Right lobe of liver (tissue), 6 donors: ENCODE results near the gene TLR9. TPM values are rescaled to one million over a fixed set of nuclear protein-coding genes. Genes with fewer than 3 reads are reported as not detected.

Experiments used
- ATAC-seq, 4 donors: fragments of 200-7000 bp; cut with Tn5 transposase; one replicate each; pipeline ENCODE4 v1.9.1; 2020; ENCODE audit warnings: mild to moderate bottlenecking in 4 of 4, moderate library complexity in 4 of 4
- DNase-seq, 3 donors: peaks; one replicate each; pipeline ENCODE4 v3.0.0-alpha.2; 2020
- H3K27ac ChIP-seq, 3 donors: fragments of 200-600 bp; one replicate each; pipeline ENCODE4 v1.8.0; 2022
- H3K27me3 ChIP-seq, 2 donors: fragments of 200-600 bp; one replicate each; pipeline ENCODE4 v1.8.0; 2022
- H3K36me3 ChIP-seq, 4 donors: fragments of 200-600 bp; sonication (generic) in 1 of 4; one replicate each; pipeline versions ENCODE4 v1.5.1 to v1.8.0; 2017 to 2022; ENCODE audit warnings: control low read depth in 1 of 4
- H3K4me1 ChIP-seq, 4 donors: fragments of 200-600 bp; sonication (generic) in 1 of 4; one replicate each; pipeline versions ENCODE4 v1.5.1 to v1.8.0; 2017 to 2022; ENCODE audit warnings: control low read depth in 1 of 4
- H3K4me3 ChIP-seq, 3 donors: fragments of 200-600 bp; one replicate each; pipeline ENCODE4 v1.8.0; 2022
- H3K9me3 ChIP-seq, 4 donors: fragments of 200-600 bp; sonication (generic) in 1 of 4; one replicate each; pipeline versions ENCODE4 v1.5.1 to v1.8.0; 2017 to 2022; ENCODE audit warnings: control low read depth in 1 of 4
- POLR2A ChIP-seq: fragments of 450-650 bp; IDR thresholded peaks from one replicate; pipeline ENCODE4 v1.6.1; 2017; ENCODE audit warnings: antibody characterized with exemption, mild to moderate bottlenecking
- WGBS: methylation state at CpG from one replicate; pipeline ENCODE4 v1.1.6; 2018; ENCODE audit warnings: low coverage, low lambda C conversion rate; ENCODE audit not compliant: insufficient coverage; ENCODE audit errors: missing lambda C conversion rate; 5-methylcytosine and 5-hydroxymethylcytosine counted together
- intact Hi-C, 2 donors: fragments of 100-400 bp; cut with DNase I; formaldehyde crosslinking; loops; one replicate each; pipeline versions ENCODE4 v1.11.2 to v1.14.1; 2022
- total RNA-seq, 6 experiments: library from RNA; depleted of rRNA in 2 of 6; stranded (reverse); fragments of >200 nt in 2 of 6; fragmentation: NEBNext Ultra II Directional in 3 of 6; extraction: Animal tissue kit (Norgen Biotek cat#: 25700) in 3 of 6; gene quantifications; one replicate each; pipeline versions ENCODE4 v1.1.0 to v1.2.4, GENCODE V29; 2016 to 2023
- TF ChIP-seq, protein P1 (sequence below), 4 donors: fragments of 200-600 bp in 3 of 4; fragments of 450-650 bp in 1 of 4; IDR thresholded peaks; one replicate each; pipeline versions ENCODE4 v1.5.1 to v1.8.0; 2016 to 2022; ENCODE audit warnings: antibody characterized with exemption in 4 of 4, mild to moderate bottlenecking in 2 of 4
- donor health status: DM: no; HTN: yes; CAD: no.
- donor health status: DM: no; HTN: no; CAD: no.
- donor health status: DM: no; HTN: no; CAD: no.
- donor health status: DM: no; HTN: yes; CAD: no.
- donor health status: DM: no; HTN: yes; CAD: no.

TLR9 gene
- total RNA-seq, 6 experiments from 2014 or later: 0.12 to 0.59 (median 0.24) TPM; not detected in 2

DNA sequence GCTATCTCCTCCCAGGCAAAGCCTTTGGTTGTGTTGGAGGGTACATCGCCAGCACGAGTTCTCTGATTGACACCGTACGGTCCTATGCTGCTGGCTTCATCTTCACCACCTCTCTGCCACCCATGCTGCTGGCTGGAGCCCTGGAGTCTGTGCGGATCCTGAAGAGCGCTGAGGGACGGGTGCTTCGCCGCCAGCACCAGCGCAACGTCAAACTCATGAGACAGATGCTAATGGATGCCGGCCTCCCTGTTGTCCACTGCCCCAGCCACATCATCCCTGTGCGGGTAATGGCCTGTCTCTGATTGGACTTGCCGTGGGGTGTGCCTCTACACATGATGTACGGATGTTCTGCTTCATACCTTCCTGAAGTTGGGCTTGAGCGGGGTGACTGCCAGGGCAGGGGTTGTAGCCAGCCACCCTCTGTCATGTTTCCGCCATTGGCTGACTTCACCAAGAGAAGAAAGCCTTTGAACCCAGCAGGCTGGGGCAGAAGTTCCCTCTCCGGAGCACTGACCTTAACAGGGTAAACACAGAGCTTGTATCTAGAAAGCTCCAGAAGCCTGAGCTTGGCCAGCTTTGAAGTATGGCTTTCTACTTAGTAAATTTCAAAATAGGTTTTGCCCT is 14.1 kb downstream of the TLR9 start:
- no peaks in the 10 kb centered on the region for H3K9me3 ChIP-seq
- H3K27me3 ChIP-seq: no peaks in the 10 kb centered on the region
- peaks cover 19 to 92% (median 56%) of the 10 kb centered on the region in 4 donors for H3K36me3 ChIP-seq
- ATAC-seq: peak; percentile 48 to 87 (median 80)
- DNase-seq: peak; percentile 82 to 95 (median 92)
- H3K4me1 ChIP-seq: peaks cover 0 to 66% (median 29%) of the 10 kb centered on the region in 4 donors
- H3K4me3 ChIP-seq: no peak overlapping the region
- TF ChIP-seq, protein P1, sequence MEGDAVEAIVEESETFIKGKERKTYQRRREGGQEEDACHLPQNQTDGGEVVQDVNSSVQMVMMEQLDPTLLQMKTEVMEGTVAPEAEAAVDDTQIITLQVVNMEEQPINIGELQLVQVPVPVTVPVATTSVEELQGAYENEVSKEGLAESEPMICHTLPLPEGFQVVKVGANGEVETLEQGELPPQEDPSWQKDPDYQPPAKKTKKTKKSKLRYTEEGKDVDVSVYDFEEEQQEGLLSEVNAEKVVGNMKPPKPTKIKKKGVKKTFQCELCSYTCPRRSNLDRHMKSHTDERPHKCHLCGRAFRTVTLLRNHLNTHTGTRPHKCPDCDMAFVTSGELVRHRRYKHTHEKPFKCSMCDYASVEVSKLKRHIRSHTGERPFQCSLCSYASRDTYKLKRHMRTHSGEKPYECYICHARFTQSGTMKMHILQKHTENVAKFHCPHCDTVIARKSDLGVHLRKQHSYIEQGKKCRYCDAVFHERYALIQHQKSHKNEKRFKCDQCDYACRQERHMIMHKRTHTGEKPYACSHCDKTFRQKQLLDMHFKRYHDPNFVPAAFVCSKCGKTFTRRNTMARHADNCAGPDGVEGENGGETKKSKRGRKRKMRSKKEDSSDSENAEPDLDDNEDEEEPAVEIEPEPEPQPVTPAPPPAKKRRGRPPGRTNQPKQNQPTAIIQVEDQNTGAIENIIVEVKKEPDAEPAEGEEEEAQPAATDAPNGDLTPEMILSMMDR (IDR thresholded peaks at IDR 0.05): no peak
- 36% methylated on average over 9 of the region's 18 CpGs for WGBS
- H3K27ac ChIP-seq: peak overlapping the region; percentile 83 to 99 (median 98)
- intact Hi-C loops: no loop called here

DNA sequence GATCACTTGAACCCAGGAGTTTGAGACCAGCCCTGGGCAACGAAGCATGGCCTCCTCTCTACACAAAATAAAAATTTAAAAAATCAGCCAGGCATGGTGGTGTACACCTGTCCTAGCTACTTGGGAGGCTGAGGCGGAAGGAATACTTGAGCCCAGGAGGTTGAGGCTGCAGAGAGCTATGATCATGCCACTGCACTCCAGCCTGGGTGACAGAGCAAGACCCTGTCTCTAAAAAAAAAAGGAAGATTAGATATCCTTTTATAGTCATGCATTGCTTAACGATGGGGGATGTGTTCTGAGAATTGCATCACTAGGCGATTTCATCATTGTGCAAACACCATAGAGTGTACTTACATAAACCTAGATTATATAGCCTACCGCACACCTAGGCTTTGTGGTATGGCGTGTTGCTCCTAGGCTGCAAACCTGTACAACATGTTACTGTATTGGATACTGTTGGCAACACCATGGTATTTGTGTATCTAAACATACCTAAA is 14.8 kb downstream of the TLR9 start:
- Histone ChIP-seq H3K4me3 (no peak overlapping the region), H3K27me3 (no peaks in the 10 kb centered on the region), H3K36me3 (peaks cover 19 to 99% (median 61%) of the 10 kb centered on the region in 4 donors), H3K4me1 (peaks cover 0 to 70% (median 28%) of the 10 kb centered on the region in 4 donors), H3K9me3 (no peaks in the 10 kb centered on the region), H3K27ac (peak overlapping the region; percentile 83 to 99 (median 98))
- peak in 1 of 3 donors; percentile 67 for DNase-seq
- TF ChIP-seq POLR2A: peak; percentile 61
- TF ChIP-seq, protein P1 (IDR thresholded peaks at IDR 0.05): no peak
- intact Hi-C loops: no loop called here
- 19% methylated on average over 6 of the region's 6 CpGs for WGBS
- ATAC-seq: peak; percentile 31 to 70 (median 60)

- intact Hi-C loops: no loop called here
- H3K4me1 ChIP-seq: peaks cover 0 to 76% (median 31%) of the 10 kb centered on the region in 4 donors
- peak in 3 of 4 donors; percentile 2 to 30 (median 9) for ATAC-seq
- TF ChIP-seq, protein P1 (IDR thresholded peaks at IDR 0.05): no peak
- no peak for TF ChIP-seq POLR2A
- H3K27me3 ChIP-seq: no peaks in the 10 kb centered on the region
- H3K27ac ChIP-seq: peak overlapping the region; percentile 69 to 99 (median 98)
- H3K4me3 ChIP-seq: no peak overlapping the region
- peaks cover 19 to 99% (median 61%) of the 10 kb centered on the region in 4 donors for H3K36me3 ChIP-seq
- DNase-seq: peak in 1 of 3 donors; percentile 59
- H3K9me3 ChIP-seq: no peaks in the 10 kb centered on the region
Measured at GRCh38 chr3:52210037-52210436, 15.4 kb downstream of the TLR9 start.

DNA sequence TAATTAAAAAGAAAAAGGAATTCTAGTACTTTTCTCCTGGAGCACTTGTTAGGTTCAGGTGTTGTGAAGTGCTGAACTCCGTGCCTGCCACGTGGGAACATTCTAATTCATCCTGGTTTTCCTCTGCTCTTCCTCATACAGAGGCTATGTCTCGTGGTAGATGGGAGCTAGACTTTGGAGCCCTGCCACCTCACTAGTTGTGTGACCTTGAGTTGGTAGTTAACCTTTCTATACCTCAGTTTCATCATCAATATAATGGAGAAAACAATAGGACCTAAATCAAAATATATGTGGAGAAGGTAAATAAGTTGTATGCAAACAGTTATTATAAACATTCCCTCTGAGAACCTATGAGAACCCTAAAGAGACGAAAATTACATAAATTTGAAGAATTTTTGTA is 16.9 kb downstream of the TLR9 start:
- 33% methylated on average over 4 of the region's 4 CpGs for WGBS
- Histone ChIP-seq H3K36me3 (peaks cover 9 to 99% (median 56%) of the 10 kb centered on the region in 4 donors), H3K27ac (peak overlapping the region in 2 of 3 donors; percentile 98 to 99), H3K4me1 (peaks cover 0 to 74% (median 37%) of the 10 kb centered on the region in 4 donors), H3K9me3 (no peaks in the 10 kb centered on the region), H3K4me3 (no peak overlapping the region), H3K27me3 (no peaks in the 10 kb centered on the region)
- ATAC-seq (no peak), DNase-seq (no peak)
- intact Hi-C loops: no loop called here
- TF ChIP-seq, protein P1 (IDR thresholded peaks at IDR 0.05): no peak
- no peak for TF ChIP-seq POLR2A
